Right atrium auricular region (tissue), 2 donors: Measurements from ENCODE around the gene MECP2. TPM values are rescaled to one million over a fixed set of nuclear protein-coding genes. Genes with fewer than 3 reads are reported as not detected.

Experiments
- DNase-seq: peaks from one replicate; pipeline ENCODE4 v3.0.0-alpha.2; 2019; ENCODE audit warnings: low spot score
- H3K27ac ChIP-seq, 2 donors: fragments of 200-600 bp; sonication (generic); 1 replicate in 1 of 2; 2 replicates in 1 of 2; pipeline ENCODE4 v1.5.1; 2016 to 2019
- H3K27me3 ChIP-seq, 2 donors: fragments of 200-600 bp; sonication (generic); one replicate each; pipeline versions ENCODE4 v1.5.1 to v1.6.0; 2017 to 2019
- H3K36me3 ChIP-seq: fragments of 200-600 bp; sonication (generic); one replicate; pipeline ENCODE4 v1.5.1; 2016
- H3K4me1 ChIP-seq, 2 donors: fragments of 200-600 bp; sonication (generic); one replicate each; pipeline versions ENCODE4 v1.5.1 to v1.6.0; 2017 to 2019
- H3K4me3 ChIP-seq, 2 donors: fragments of 200-600 bp; sonication (generic); 1 replicate in 1 of 2; 2 replicates in 1 of 2; pipeline ENCODE4 v1.5.1; 2017 to 2019; ENCODE audit warnings: mild to moderate bottlenecking in 1 of 2, moderate library complexity in 1 of 2
- H3K9me3 ChIP-seq, 2 donors: fragments of 200-600 bp; sonication (generic); one replicate each; pipeline ENCODE4 v1.5.1; 2019
- CTCF ChIP-seq, 2 donors: fragments of 200-600 bp; sonication (generic); IDR thresholded peaks; one replicate each; pipeline ENCODE4 v1.5.1; 2019; ENCODE audit warnings: antibody characterized with exemption in 2 of 2
- total RNA-seq, 2 donors: library from RNA; depleted of rRNA; stranded (reverse); fragments of >200 nt; gene quantifications; one replicate each; pipeline ENCODE4 v1.1.0, GENCODE V29; 2016

The MECP2 gene
- total RNA-seq, 2 donors from 2014 or later, result 52.7 to 69.1 TPM

GRCh38 chrX:154126101-154126500 is 28.6 kb upstream of the MECP2 start:
- no peak for TF ChIP-seq CTCF (IDR thresholded peaks at IDR 0.05)

GRCh38 chrX:154125391-154126040 is 28.0 kb upstream of the MECP2 start:
- DNase-seq, result no peak
- no peaks in the 10 kb centered on the region for H3K27me3 ChIP-seq
- no peaks in the 10 kb centered on the region for H3K4me1 ChIP-seq
- H3K9me3 ChIP-seq, result peaks cover 0 to 2% of the 10 kb centered on the region in 2 donors
- peak overlapping the region; percentile 31 to 38 for H3K27ac ChIP-seq
- H3K4me3 ChIP-seq, result no peak overlapping the region
- no peak for TF ChIP-seq CTCF (IDR thresholded peaks at IDR 0.05)
- H3K36me3 ChIP-seq, result no peaks in the 10 kb centered on the region

More at GRCh38 chrX:154126101-154126500, 28.6 kb upstream of the MECP2 start:
- no peaks in the 10 kb centered on the region for H3K36me3 ChIP-seq
- H3K27me3 ChIP-seq, result no peaks in the 10 kb centered on the region
- H3K4me3 ChIP-seq, result no peak overlapping the region
- H3K9me3 ChIP-seq, result no peaks in the 10 kb centered on the region
- no peak overlapping the region for H3K27ac ChIP-seq
- H3K4me1 ChIP-seq, result no peaks in the 10 kb centered on the region
- no peak for DNase-seq

- Histone ChIP-seq H3K4me3 (no peak overlapping the region), H3K4me1 (no peaks in the 10 kb centered on the region), H3K36me3 (no peaks in the 10 kb centered on the region), H3K9me3 (peaks cover 0 to 8% of the 10 kb centered on the region in 2 donors), H3K27me3 (no peaks in the 10 kb centered on the region), H3K27ac (no peak overlapping the region)
- no peak for TF ChIP-seq CTCF (IDR thresholded peaks at IDR 0.05)
- no peak for DNase-seq
Observed at GRCh38 chrX:154123241-154124219, 26.0 kb upstream of the MECP2 start.

GRCh38 chrX:154121961-154122360 is 24.4 kb upstream of the MECP2 start:
- Histone ChIP-seq H3K27me3 (no peaks in the 10 kb centered on the region), H3K9me3 (peaks cover 0 to 16% of the 10 kb centered on the region in 2 donors), H3K4me1 (no peaks in the 10 kb centered on the region), H3K4me3 (no peak overlapping the region), H3K36me3 (no peaks in the 10 kb centered on the region), H3K27ac (peak overlapping the region in 1 of 2 donors; percentile 9)
- TF ChIP-seq CTCF (IDR thresholded peaks at IDR 0.05), result no peak
- DNase-seq, result no peak

GRCh38 chrX:154121207-154121606 is 23.7 kb upstream of the MECP2 start:
- Histone ChIP-seq H3K9me3 (peaks cover 0 to 16% of the 10 kb centered on the region in 2 donors), H3K27me3 (no peaks in the 10 kb centered on the region), H3K4me3 (no peak overlapping the region), H3K27ac (peak overlapping the region in 1 of 2 donors; percentile 9), H3K36me3 (no peaks in the 10 kb centered on the region), H3K4me1 (no peaks in the 10 kb centered on the region)
- no peak for TF ChIP-seq CTCF (IDR thresholded peaks at IDR 0.05)
- no peak for DNase-seq
